Adipocyte (in vitro differentiated cells): ENCODE results near the gene RGS13.
A peak's percentile ranks its signal among the peaks of the same experiment; 100 is the strongest.

Experiments used
- DNase-seq: peaks from one replicate; pipeline ENCODE4 v3.0.0-alpha.2; 2015; ENCODE audit warnings: low read depth
- H3K27me3 ChIP-seq: replicated peaks from 2 replicates; pipeline ENCODE4 v1.7.0; 2013; ENCODE audit warnings: mild to moderate bottlenecking, low read length, moderate library complexity; ENCODE audit not compliant: control insufficient read depth, insufficient read depth
- H3K36me3 ChIP-seq: 2 replicates; pipeline ENCODE4 v1.7.0; 2013; ENCODE audit warnings: low read length, mild to moderate bottlenecking, moderate library complexity; ENCODE audit not compliant: control insufficient read depth, insufficient read depth, severe bottlenecking
- H3K4me1 ChIP-seq: 2 replicates; pipeline ENCODE4 v1.7.0; 2013; ENCODE audit warnings: mild to moderate bottlenecking, low read length, moderate library complexity; ENCODE audit not compliant: control insufficient read depth, insufficient read depth
- H3K4me3 ChIP-seq: 2 replicates; pipeline ENCODE4 v1.7.0; 2013; ENCODE audit warnings: mild to moderate bottlenecking, low read length, moderate library complexity
- H3K9ac ChIP-seq: 2 replicates; pipeline ENCODE4 v1.7.0; 2013; ENCODE audit warnings: mild to moderate bottlenecking, low read length, moderate library complexity
- H3K9me3 ChIP-seq: 2 replicates; pipeline ENCODE4 v1.7.0; 2013; ENCODE audit warnings: mild to moderate bottlenecking, low read length, moderate library complexity; ENCODE audit not compliant: control insufficient read depth

Gene RGS13

DNA sequence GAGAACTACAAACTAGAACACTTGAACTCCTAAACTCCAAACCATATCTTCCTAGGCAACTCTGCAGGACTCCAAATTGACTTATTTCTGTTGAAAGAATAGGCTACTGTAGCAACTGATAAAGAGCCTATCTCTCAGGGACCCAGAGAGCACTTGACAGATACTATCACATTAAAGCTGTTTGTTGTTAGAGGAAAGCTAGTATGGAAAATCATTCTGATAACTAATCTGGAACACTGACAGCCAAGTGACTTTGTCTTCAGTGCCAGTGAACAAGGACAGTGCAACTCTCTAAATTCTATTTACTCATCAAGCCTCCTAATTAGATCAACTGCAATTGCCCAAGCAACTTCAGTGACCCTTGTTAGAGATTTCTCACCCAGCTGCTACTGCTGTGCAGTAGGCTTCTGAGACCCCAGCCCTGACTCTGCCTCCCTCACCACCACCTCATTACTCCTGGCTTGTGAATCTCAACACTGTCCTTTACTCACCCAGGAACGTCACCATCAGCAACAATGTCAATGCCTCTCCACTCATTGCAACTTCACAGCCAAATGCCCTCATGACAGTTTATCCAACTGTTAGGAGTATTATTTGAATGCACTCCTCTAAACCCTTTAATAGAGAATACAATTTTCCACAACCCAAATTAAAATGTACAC is 7.4 kb upstream of the RGS13 start:
- no peak overlapping the region for H3K4me3 ChIP-seq
- no peaks in the 10 kb centered on the region for H3K27me3 ChIP-seq
- no peaks in the 10 kb centered on the region for H3K36me3 ChIP-seq
- no peaks in the 10 kb centered on the region for H3K9me3 ChIP-seq
- no peak for DNase-seq
- no peak overlapping the region for H3K9ac ChIP-seq
- peaks cover 44% of the 10 kb centered on the region for H3K4me1 ChIP-seq

DNA sequence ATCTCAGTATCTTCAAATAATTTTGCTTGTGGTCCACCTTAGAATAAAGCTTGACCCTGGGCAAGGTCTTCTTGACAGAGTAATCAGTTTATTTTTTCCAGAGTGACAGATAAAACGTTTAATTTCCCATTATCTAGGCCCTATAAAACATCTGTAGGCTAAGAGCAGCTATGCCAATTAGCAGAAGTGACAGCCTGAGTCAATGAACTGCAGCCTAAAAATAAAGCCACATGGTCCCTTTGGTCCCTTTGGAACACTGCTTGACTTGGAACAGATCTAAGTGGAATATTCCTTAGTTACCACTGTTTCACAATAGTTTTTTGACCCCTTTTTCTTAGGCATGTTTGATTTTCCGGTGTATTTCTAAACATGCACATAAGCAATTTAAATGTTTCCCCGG is 6.3 kb upstream of the RGS13 start:
- Histone ChIP-seq H3K9ac (peak overlapping the region; percentile 62), H3K9me3 (no peaks in the 10 kb centered on the region), H3K4me3 (peak overlapping the region; percentile 4), H3K4me1 (peaks cover 44% of the 10 kb centered on the region), H3K27me3 (no peaks in the 10 kb centered on the region), H3K36me3 (no peaks in the 10 kb centered on the region)
- DNase-seq: no peak

DNA sequence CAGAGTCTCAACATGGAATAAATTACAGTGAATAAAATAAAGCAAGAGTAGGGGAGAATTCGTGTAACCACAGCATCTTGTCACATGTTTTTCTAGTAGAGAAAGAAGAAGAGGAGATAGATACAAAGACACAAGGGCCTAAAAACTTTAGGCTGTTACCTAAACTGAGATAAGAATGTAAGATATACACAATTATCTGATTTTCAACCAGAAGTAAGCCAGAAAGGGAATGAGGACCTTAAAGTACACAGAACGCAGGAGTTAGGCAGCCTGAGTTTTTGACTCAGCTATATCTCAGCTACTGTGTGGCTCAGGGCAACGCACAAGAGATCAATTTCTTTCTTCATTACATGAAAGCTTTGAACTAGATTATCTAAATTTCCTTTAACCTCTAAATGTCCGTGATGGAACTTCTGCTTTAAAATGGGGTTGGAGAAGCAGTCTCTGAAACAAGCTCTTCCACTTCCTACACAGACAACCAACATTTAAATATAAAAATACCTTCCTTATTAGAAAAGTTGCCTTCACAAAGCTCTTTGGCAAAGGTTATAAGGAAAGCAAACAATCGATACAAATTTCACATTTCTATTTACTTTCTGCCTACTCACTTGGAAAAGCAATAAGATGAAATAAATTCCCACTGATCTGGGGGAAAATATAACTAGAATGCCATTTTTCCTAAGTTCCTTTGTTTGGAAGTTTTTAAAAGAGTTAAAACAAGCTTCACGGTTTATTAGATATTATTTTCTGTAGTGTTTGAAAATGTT is 5.2 kb upstream of the RGS13 start:
- H3K4me1 ChIP-seq: peaks cover 44% of the 10 kb centered on the region
- no peak for DNase-seq
- H3K9me3 ChIP-seq: no peaks in the 10 kb centered on the region
- H3K27me3 ChIP-seq: no peaks in the 10 kb centered on the region
- no peaks in the 10 kb centered on the region for H3K36me3 ChIP-seq
- no peak overlapping the region for H3K9ac ChIP-seq
- no peak overlapping the region for H3K4me3 ChIP-seq

DNA sequence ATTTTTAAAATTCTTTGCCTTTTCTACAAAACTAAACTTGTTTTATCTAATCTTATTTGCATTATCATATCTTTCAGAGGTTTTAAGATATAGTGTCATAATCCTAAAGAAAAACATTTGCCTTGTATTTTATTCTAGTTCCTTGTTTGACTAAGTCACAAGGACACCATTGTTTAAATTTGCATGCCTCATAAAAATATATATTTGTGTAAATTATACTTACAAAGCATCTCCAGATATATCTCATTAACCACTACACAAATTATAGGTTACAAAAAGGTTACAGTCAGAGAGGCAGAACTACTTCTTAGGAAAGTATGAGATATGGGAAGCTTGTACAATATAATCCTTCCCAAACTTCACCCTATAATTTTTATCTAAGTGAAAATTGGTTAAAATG is 4.2 kb upstream of the RGS13 start:
- Histone ChIP-seq H3K36me3 (no peaks in the 10 kb centered on the region), H3K9ac (no peak overlapping the region), H3K4me3 (no peak overlapping the region), H3K27me3 (no peaks in the 10 kb centered on the region), H3K4me1 (peaks cover 37% of the 10 kb centered on the region), H3K9me3 (no peaks in the 10 kb centered on the region)
- DNase-seq: no peak

DNA sequence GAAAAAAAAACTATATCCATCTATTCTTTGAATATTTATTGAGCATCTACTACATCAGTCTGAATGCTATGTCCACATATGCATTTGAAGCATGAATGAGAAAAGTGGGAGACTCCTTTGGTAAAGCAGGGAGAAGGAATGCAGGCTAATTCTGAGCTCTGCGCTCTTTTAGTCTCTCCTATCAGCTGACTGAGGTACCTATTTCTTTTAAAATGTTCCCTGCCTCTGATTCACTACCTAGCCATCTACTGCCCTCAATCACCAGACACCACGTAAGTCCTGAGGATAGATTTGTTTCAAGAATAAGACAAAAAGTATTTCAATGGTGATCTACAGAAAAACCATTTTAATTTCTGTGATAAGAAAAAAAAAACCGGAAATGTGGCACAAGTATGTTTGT is 3.8 kb upstream of the RGS13 start:
- Histone ChIP-seq H3K9ac (no peak overlapping the region), H3K27me3 (no peaks in the 10 kb centered on the region), H3K4me3 (no peak overlapping the region), H3K36me3 (no peaks in the 10 kb centered on the region), H3K9me3 (no peaks in the 10 kb centered on the region), H3K4me1 (peaks cover 33% of the 10 kb centered on the region)
- DNase-seq: no peak

DNA sequence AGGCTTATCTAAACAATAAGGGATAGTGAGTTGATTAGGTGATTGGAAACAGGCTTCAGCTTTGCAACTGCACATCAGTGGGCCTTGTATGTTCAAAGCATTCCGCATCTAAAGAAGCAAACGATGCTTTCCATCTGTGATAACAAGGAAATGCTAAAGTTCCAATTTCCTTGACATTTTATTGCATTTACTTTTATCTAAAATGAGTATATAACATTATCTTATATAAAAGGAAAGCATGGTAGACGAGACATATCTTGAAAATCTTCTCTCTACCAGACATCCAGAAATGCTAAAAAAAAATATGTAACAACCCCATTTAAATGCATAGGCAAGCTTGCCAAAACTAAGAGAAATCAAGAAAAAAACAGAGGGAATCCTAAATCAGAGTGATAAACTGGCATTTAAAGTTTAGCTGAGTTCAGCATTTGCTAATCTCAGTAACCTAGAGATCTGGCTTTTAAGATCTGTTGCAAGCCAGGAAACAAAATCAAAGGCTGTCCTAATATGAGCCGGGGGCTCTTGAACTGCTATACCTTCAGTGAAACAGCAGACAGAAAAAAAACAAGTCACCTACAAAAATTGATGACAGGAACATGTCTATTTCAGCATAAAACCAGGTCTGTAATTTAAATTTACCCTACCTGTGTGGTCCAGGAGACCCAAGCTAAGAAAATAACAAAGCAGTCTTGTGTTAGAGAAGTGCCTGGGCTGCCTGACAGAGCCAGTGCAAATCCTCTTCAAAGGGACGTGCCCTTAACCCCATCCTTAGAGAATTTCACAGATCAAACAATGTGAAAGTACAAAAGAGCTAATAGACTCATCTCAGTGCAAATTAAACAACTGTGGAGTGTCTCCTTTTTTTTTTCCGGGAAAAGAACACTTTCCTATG is 3.1 kb upstream of the RGS13 start:
- no peaks in the 10 kb centered on the region for H3K27me3 ChIP-seq
- H3K4me3 ChIP-seq: no peak overlapping the region
- H3K9ac ChIP-seq: peak overlapping the region; percentile 22
- peaks cover 30% of the 10 kb centered on the region for H3K4me1 ChIP-seq
- H3K9me3 ChIP-seq: no peaks in the 10 kb centered on the region
- no peak for DNase-seq
- no peaks in the 10 kb centered on the region for H3K36me3 ChIP-seq

DNA sequence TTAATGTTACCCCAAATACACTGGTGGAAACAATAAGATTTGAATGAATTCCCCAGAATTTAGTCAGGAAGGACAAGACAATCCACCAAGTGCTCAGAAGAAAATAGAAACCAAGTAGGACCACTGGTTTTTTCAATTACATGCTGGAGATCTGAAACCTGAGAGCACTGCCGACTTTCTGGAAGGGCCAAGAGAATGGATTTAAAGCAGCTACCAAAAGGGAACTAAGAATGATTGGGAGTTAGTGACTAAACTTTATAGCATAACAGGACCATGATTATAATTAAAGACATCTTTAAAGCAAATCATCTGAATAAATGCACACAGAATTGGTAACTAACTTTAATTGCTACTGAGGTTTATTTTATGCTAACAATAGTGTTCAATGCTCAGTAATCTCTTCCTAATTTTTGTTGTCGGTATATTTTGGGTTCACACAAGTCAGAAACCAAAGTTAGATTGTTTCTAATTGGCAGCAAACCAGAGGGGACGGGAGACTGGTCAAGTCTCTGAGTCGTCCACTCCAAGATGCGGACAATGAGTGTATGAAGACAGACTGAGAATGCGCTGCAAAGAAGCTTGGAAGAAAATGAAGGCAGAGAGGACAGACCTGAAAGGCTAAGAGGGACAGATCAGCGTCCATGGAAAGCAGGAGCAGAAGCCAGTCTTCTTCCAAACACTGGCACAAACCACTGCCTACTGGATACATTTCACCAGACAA is 2.3 kb upstream of the RGS13 start:
- Histone ChIP-seq H3K4me1 (peaks cover 22% of the 10 kb centered on the region), H3K4me3 (no peak overlapping the region), H3K9me3 (no peaks in the 10 kb centered on the region), H3K36me3 (no peaks in the 10 kb centered on the region), H3K27me3 (no peaks in the 10 kb centered on the region), H3K9ac (no peak overlapping the region)
- DNase-seq: peak; percentile 45

DNA sequence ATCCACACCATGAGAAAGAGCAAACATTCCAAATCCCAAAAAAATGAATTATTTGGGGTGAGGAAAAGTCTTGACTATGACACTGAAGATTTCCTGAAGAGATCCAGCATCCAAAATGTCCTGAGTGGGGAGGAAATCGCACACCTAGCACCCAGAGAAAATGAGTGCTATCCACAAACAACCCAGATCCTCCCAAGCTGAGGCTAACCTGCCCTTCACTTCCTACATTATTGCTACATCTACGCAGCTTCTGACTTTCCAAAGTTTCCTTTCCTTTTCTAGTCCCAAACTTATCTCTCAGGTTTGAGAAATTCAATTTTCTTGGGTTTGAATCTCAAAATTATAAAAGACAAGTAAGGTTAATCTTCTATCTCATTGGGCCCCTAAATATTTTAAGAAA is 906 bp upstream of the RGS13 start:
- H3K27me3 ChIP-seq: no peaks in the 10 kb centered on the region
- H3K9me3 ChIP-seq: no peaks in the 10 kb centered on the region
- no peak overlapping the region for H3K9ac ChIP-seq
- DNase-seq: no peak
- H3K4me3 ChIP-seq: no peak overlapping the region
- H3K4me1 ChIP-seq: peaks cover 23% of the 10 kb centered on the region
- no peaks in the 10 kb centered on the region for H3K36me3 ChIP-seq

DNA sequence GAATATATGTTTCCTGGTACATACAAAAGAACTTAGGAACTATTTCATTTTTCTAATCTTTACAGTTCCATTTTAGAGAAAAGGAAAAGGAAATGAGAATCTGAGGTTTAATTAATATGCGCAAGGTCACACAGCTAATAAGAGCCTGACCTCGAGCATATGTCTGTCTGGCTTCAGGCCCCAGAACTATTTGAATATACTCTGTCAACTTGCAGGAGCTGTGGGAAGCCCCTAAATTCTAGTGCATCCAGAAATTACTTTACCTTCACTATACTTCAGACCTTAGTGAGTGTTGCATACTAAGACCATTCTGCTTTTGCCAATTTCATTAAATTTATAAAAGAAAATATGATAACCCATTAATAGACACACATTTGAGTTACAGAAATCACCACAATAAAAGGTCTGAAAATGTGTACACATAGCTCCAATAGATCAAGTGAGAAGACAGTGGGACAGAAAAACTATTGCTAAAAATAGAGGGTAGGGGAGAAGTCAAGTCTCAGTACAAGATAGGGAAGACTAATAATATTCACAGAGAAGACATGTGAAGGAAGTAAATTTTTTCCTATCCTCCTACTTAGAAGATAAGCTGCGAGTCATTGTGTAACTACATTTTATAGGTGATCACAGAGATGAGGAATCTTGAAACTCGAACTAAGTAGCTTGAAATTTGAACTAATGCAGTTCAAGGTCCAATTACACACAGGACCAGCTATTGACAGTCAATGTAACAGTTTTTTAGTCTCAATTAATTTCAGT is 3.8 kb downstream of the RGS13 start:
- no peak overlapping the region for H3K4me3 ChIP-seq
- peak overlapping the region; percentile 17 for H3K9ac ChIP-seq
- H3K4me1 ChIP-seq: peaks cover 27% of the 10 kb centered on the region
- H3K9me3 ChIP-seq: no peaks in the 10 kb centered on the region
- no peaks in the 10 kb centered on the region for H3K36me3 ChIP-seq
- peak; percentile 66 for DNase-seq
- no peaks in the 10 kb centered on the region for H3K27me3 ChIP-seq

DNA sequence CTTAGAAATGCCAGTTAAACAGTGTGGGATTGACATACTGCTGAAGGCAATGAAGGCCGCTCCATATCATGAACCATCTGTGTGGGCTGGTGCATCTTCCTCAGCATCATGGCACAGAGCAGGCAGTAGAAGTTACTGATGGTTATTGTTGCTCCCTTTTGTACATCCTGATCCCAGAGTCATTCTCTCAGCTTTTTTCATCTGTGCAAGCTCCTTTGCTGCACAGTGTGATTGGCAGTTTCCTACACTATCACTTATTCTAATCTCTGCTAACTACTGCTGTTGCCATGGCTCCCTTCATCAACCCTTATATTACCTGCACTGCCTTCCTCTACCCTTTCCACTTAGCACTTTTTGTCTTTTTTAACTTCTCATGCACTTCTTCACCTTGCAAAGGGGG is 16.2 kb downstream of the RGS13 start:
- Histone ChIP-seq H3K9me3 (no peaks in the 10 kb centered on the region), H3K36me3 (no peaks in the 10 kb centered on the region), H3K9ac (no peak overlapping the region), H3K27me3 (no peaks in the 10 kb centered on the region), H3K4me1 (peaks cover 9% of the 10 kb centered on the region), H3K4me3 (no peak overlapping the region)
- no peak for DNase-seq
